T-helper 1 cell (primary cell): Measurements from ENCODE around the gene DHRS4.
"Not testable (repeated sequence)": the region's sequence is repeated elsewhere in the genome, so short reads cannot be mapped to it uniquely, and the experiment has no call there.

Experiments used
- DNase-seq, 5 donors: peaks; one replicate each; pipeline ENCODE4 v3.0.0-alpha.2; 2012 to 2020

DHRS4 gene

DNA sequence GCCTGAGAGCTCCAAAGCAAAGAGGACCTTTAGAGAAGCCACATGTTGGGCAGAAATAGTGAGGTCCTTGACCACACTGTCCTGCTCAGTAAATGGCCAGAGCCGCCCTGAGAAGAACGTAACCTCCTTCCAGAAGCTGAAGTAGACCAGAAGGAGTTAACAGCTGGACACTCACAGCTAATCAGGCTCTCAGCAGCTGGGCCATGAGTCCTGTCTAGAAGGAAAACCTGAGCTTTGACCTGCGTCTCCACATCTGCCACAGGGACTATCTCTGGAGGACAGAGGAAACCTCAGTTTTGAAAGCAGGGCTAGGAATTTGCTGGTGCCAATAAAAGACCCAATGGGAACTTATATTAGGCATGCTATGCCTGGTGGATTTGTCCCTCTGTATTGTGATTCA, 12.3 kb upstream of the DHRS4 start:
- no peak for DNase-seq

DNA sequence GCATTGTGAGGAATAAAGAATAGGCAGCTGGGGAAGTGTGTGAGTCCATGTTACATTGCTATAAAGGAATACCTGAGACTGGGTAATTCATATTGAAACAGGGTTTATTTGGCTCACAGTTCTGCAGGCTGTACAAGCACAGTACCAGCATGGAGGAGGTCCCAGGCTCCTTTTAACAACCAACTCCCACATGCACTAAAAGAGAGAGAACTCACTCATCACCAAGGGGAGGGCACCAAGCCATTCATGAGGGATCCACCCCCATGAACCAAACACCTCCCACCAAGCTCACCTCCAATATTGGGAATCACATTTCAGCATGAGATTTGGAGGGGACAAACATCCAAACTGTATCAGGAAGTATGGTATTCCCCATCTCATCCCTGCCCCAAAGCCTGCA, 11.9 kb upstream of the DHRS4 start:
- no peak for DNase-seq

DNA sequence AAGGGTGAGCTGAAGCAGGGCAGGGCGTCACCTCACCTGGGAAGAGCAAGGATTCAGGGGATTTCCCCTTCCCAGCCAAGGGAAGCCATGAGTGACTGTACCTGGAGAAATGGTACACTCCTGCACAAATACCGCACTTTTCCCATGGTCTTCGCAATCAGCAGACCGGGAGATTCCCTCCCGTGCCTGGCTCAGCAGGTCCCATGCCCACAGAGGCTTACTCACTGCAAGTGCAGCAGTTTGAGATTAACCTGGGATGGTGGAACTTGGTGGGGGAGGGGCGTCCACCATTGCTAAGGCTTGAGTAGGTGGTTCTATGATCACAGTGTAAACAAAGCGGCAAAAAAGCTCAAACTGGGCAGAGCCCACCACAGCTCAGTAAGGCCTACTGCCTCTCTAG, 11.0 kb upstream of the DHRS4 start:
- no peak for DNase-seq

DNA sequence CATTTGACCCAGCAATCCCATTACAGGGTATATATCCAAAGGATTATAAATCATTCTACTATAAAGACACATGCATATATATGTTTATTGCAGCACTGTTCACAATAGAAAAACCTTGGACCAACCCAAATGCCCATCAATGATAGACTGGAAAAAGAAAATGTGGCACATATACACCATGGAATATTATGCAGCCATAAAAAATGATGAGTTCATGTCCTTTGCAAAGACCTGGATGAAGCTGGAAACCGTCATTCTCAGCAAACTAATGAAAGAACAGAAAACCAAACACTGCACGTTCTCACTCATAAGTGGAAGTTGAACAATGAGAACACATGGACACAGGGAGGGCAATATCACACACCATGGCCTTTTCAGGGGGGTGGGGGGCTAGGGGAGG, 4.5 kb upstream of the DHRS4 start:
- DNase-seq: not testable (repeated sequence)

DNA sequence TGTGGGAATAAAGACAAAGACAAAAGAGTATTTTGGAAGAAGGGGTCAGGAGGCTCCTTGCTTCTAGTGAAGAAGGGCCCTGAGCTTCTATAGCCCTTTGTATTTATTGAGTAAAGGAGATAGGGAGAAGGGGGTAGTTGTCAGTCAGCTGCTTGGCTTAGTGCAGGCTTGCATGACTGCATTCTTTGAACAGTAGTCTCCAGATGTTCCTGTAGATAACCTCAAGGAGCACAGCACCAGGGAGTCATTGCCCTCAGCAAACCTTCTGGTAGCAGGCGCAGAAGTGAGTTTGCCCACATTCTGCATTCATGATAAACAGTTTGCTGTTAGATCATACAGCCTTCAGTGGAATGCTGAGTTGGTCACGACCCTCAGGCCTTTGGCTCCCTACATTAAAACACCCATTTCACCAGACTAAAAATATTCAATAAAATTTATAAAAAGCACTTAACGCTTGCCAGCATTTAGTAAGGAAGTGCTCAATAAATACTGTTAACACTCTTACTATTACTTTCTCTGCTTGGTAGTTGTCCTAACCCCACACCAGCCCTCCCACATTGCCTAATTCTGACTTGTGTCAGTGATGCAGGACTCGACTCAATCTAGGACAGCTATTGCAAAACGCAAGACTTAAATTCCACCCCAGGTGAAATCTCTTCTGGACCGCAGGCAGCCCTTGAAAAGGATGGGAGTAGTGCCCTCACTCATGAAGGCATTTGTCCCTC, 3.0 kb upstream of the DHRS4 start:
- no peak for DNase-seq

DNA sequence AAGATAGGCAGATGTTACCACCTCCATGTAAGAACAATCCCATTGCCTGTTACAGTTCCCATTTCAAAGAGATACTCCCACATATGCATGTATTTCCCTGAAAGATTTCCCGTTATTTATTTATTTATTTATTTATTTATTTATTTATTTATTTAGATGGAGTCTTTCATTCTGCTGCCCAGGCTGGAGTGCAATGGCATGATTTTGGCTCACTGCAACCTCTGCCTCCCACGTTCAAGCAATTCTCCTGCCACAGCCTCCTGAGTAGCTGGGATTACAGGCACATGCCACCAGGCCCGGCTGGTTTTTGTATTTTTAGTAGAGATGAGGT, 2.5 kb upstream of the DHRS4 start:
- DNase-seq: not testable (repeated sequence)

DNA sequence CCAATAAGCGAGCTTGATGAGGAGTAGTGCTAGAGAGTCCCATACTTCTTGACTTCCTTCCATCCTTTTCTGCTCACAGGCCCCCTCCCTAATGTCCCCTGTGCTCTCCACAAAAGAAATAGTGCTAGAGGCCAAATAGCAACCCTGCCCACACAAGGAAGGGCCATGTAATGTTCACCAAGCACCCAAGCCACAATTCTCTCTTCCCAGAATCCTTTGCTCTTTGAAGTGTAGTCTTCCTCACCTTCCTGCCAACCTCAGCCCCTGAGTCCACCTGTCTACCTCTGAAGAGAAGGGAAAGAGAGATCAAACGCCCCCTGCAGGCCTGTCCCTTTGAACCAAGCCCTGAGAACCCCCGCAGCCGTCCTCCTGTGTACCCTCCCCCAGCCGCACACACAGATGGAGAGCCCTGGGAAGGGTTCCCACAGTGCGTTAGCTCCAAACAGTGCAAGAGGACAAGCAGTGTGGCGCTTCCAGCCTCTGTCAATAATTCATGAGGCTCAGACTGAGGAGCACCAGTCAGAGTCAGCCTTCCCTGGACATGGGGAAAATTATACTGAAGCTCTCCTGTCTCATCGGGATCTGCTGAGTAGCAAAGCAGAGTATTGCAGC, 1.9 kb upstream of the DHRS4 start:
- no peak for DNase-seq

DNA sequence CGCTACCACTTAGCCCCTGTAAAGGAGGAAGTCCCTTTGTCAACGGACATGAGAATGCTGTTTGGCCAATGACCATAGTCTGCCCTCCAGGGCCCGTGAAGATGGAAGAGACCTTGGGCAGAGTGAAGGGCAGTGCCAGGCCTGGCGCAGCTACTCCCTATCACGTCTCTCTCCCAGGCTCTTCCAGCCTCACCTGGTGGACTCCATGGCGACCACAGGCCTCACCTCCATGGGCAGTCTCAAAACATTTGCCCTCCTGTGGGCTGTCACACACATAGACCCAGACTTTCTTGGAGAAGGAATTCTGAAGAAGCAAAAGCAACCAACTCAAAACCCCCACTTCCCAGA, 480 bp upstream of the DHRS4 start:
- not testable (repeated sequence) for DNase-seq

DNA sequence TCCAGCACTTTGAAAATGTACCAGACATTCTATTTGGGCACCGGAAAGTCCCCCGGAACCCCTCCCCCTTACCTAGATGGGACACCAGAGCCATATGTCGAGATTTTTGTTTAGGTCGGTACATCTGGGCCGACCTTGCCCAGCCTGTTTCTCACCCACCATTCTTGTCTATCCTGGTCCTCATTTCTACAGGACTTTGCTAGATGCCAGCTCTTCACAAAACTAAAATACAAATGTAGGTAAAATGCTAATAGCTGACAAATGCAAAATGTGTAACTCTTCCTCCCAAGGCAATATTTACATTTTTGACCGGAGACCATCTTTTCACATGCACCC, 677 bp downstream of the DHRS4 start:
- DNase-seq: not testable (repeated sequence)

DNA sequence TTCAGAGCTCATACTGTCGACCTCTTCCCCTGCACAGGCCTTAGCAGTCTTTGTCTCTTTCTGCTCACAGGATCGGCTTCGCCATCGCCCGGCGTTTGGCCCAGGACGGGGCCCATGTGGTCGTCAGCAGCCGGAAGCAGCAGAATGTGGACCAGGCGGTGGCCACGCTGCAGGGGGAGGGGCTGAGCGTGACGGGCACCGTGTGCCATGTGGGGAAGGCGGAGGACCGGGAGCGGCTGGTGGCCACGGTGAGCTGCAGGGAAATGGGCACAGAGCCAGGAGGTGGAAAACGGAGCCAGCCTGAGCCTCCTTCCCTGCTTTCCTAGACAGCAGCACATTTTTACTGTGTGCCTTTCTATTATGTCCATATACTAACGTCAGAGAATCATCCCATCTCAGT, 1.4 kb downstream of the DHRS4 start:
- DNase-seq: not testable (repeated sequence)

DNA sequence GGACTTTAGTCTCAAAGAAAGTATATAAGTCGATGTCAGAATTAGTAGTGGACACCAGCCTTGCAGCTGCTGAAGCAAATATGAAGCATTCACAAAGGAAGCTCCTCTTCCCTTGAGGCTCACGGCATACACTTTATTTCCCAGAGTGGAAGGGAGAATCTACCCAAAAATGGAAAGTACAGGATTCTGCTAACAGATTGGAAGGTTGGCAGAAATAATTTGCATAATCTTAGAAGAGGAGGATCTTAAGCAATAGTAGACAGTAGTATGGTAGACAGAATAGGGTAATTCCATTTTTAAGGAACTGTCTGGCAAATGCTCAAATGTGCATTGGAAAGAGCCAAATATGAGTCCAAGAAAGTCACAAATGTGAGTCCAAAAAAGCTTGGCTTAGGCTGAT, 2.2 kb downstream of the DHRS4 start:
- DNase-seq: not testable (repeated sequence)

DNA sequence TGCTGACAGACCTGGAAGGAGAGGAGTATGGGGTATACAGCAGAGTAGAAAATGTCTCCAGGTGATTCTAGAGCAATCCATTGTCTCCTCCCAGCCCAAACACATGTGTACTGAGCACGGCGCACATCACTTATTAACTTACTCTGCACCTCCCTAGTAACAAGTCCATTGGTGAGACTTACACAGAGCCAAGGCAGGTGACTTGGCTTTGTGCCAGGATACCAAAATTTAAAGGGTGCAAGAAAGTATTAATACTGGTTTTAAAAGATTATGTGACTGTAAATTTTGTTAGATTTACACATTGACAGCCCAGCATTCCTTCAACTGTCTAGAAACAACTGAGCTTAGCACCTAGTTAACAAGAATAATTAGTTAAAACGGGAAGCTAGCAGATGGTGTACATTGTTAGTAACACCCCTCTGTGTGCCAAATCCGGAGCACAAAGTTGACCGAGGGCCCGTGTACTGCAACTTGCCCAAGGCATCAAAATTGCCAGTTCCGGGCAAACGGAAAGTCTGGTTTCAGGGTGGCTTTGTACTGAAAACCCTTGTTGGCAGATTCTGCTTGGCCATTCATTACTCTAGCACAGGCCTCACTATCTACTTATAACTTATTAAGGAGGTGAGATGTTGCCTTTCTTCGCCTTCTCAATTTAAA, 4.5 kb downstream of the DHRS4 start:
- not testable (repeated sequence) for DNase-seq

DNA sequence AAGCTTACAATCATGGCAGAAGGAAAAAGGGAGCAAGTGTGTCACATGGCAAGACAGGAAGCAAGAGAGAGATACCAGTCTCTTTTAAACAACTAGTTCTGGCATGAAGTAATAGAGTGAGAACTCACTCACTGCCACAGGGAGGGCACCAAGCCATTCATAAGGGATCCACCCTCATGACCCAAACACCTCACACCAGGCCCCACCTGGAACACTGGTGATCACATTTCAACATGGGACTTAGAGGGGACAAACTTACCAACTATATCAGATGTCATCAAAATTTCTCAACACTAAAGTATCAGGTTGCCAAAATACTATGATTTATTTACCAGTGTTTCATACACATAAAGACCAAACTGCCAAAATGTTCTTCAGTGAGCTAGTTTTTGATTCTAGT, 7.3 kb downstream of the DHRS4 start:
- DNase-seq: not testable (repeated sequence)

DNA sequence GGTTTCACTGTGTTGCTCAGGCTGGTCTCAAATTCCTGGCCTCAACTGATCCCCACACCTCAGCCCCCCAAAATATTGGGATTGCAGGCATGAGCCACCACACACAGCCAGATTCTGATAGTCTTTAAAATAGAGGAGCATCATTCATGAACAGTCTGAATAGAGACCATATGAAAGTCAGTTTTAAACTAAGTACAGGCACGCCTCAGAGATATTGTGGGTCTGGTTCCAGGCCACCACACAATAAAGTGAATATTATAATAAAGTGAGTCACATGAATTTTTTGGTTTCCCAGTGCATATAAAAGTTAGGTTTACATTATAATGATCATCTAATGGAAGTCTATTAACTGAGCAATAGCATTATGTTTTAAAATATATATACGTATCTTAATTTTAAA, 8.1 kb downstream of the DHRS4 start:
- not testable (repeated sequence) for DNase-seq

DNA sequence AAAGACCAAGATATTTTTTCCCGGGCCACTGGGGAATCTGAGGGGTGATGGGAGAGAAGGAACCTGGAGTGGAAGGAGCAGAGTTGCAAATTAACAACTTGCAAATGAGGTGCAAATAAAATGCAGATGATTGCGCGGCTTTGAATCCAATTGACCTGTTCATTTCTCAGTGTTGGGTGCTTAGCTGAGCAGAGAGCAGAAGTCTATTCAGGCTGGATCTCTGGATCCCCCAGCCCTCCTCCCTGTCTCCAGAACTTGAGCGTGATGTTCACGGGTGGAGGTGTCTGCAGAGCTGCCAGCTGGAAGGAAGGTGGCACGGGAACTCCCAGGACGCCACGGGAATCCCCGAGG, 15.5 kb downstream of the DHRS4 start:
- DNase-seq: not testable (repeated sequence)

DNA sequence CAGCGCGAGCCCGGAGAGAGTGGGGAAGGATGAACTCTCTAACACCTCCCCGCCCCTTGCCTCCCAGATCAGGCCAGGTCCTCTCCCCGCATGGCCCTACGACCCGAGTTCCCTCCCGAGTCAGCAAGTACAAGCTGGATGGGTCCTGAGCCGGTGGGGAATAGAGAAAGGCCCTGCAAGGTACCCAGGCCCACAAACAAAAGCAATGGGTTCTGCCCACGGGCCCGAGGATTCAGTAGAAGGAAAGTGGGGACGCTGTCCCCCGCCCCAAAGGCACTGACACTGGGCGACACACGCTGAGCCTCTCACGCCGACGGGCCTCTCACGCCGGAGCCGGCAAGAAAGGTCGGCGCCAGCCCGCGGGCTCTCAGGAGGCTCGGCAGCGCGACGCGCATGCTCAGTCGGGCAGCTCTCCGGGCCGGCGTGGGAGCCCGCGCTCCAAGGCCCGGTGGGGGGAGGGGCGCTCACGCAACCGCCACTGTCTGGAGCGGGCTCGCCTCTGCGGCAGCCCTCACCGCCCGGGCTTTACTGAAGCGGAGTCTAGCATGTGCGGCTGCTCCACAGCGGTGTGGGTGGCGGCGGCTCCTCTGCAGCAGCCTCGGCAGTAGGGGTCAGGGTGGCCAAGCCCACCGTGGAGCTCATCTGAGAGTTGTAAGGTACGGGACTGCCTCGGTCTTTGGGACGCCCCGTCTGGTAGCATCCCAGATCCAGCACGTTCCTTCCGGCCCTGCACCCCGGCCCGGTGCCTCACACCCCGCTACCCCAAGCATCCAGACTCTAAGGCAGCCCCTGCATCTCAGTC, 16.1 kb downstream of the DHRS4 start:
- DNase-seq: peak in 4 of 5 donors; percentile 20 to 48 (median 44)

DNA sequence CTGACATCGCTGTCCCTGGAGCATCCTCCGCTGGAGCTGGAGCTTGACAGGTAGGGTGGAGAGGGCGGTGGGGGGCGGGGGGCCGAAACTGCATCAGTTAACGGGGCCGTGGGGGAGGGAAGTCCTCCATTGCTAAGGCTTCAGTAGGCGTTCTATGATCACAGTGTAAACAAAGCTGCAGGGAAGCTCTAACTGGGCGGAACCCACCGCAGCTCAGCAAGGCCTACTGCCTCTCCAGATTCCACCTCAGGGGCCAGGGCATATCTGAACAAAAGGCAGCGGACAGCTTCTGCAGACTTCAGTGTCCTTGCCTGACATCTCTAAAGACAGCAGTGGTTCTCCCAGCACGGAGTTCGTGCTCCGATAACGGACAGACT, 16.7 kb downstream of the DHRS4 start:
- DNase-seq: not testable (repeated sequence)

DNA sequence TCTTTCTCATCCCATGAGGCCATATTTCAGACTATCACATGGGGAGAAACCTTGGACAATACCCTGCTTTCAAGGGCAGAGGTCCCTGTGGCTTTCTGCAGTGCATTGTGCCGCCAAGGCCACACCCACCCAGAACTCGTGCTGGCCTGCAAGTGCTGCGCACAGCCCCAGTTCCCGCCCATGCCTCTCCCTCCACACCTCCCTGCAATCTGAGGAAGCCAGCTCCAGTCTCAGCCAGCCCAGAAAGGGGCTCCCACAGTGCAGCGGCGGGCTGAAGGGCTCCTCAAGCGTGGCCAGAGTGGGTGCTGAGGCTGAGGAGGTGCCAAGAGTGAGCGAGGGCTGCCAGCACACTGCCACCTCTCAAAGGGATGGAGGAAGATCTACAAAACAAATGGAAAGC, 19.6 kb downstream of the DHRS4 start:
- DNase-seq: not testable (repeated sequence)

DNA sequence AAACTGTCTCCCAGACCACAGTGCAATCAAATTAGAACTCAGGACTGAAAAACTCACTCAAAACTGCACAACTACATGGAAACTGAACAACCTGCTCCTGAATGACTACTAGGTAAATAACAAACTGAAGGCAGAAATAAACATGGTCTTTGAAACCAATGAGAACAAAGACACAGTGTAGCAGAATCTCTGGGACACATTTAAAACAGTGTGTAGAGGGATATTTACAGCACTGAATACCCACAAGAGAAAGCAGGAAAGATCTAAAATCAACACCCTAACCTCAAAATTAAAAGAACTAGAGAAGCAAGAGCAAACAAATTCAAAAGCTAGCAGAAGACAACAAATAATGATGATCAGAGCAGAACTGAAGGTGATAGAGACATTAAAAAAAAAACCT, 20.5 kb downstream of the DHRS4 start:
- DNase-seq: not testable (repeated sequence)

DNA sequence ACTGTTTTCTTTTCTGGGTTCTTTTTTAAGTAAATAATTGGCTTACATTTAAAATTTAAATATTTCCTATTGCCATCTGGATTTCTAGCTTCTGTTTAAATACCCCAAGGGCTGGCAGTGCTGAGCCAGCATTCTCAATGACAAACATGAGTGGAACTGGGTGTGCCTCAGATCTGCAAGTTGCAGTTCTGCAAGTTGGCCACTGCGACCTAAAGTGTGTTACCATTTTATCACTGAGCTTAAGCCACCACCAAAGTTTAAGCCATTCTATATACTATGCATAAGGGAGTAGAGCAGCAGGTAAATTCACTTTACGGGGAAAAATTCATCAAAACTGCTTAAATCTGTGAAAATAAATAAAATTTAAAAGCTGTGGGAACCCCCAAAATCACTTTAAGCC, 23.6 kb downstream of the DHRS4 start:
- DNase-seq: not testable (repeated sequence)

DNA sequence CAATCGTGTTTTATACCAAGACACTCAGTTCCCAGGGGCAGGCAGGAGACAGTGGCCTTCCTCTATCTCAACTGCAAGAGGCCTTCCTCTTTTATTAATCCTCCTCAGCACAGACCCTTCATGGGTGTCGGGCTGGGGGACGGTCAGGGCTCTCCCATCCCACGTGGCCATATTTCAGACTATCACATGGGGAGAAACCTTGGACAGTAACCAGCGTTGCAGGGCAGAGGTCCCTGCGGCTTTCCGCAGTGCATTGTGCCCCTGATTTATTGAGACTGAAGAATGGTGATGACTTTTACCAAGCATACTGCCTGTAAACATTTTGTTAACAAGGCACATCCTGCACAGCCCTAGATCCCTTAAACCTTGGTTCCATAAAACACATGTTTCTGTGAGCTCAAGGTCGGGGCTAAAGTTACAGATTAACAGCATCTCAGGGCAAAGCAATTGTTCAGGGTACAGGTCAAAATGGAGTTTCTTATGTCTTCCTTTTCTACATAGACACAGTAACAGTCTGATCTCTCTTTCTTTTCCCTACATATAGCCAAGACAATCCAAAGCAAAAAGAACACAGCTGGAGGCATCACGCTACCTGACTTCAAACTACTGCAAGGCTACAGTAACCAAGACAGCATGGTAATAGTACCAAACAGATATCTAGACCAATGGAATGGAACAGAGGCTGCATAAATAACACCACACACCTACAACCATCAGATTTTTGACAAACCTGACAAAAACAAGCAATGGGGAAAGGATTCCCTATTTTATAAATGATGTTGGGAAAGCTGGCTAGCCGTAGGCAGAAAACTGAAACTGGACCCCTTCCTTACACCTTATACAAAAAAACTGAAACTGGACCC, 28.6 kb downstream of the DHRS4 start:
- DNase-seq: not testable (repeated sequence)

DNA sequence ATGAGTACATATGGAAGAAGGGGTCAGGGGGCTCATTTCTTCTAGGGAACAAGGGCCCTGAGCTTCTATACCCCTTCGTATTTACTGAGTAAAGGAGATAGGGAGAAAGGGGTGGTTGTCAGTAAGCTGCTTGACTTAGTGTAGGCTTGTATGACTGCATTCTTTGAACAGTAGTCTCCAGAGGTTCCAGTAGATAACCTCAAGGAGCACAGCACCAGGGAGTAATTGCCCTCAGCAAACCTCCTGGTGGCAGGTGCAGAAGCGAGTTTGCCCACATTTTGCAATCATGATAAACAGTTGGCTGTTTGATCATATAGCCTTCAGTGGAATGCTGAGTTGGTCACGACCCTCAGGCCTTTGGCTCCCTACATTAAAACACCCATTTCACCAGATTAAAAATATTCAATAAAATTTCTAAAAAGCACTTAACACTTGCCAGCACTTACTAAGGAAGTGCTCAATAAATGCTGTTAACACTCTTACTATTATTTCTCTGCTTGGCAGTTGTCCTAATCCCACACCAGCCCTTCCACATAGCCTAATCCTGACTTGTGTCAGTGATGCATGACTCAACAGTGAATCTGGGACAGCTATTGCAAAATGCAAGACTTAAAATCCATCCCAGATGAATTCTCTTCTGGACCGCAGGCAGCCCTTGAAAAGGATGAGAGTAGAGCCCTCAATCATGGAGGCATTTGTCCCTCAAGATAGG, 31.5 kb downstream of the DHRS4 start:
- no peak for DNase-seq
